Pancreas (tissue), 10 donors: ENCODE data around the gene SLC7A10. TPM values are rescaled to one million over a fixed set of nuclear protein-coding genes. Genes with fewer than 3 reads are reported as not detected.
"Not testable (repeated sequence)": the region's sequence is repeated elsewhere in the genome, so short reads cannot be mapped to it uniquely, and the experiment has no call there.

ENCODE experiments used
- ATAC-seq, 4 donors: fragments of 200-7000 bp; cut with Tn5 transposase; one replicate each; pipeline versions ENCODE4 v1.8.0 to v1.9.1; 2020; ENCODE audit warnings: mild to moderate bottlenecking in 4 of 4, moderate library complexity in 4 of 4
- DNase-seq, 6 donors: peaks; one replicate each; pipeline ENCODE4 v3.0.0-alpha.2; 2020
- FAIRE-seq: peaks from 2 replicates; lab custom pipeline; 2012; peaks lifted over from hg19 to GRCh38; lab: Jason Lieb, UNC
- H3K27ac ChIP-seq, 4 donors: fragments of 200-600 bp; sonication (generic); 1 replicate in 3 of 4; 2 replicates in 1 of 4; pipeline versions ENCODE4 v1.5.0 to v1.8.0; 2020
- H3K27me3 ChIP-seq, 4 donors: fragments of 200-600 bp; one replicate each; pipeline ENCODE4 v1.8.0; 2021
- H3K36me3 ChIP-seq, 3 donors: fragments of 200-600 bp; sonication (generic) in 1 of 3; one replicate each; pipeline versions ENCODE4 v1.5.0 to v1.8.0; 2020 to 2021
- H3K4me1 ChIP-seq, 3 donors: fragments of 200-600 bp; one replicate each; pipeline ENCODE4 v1.8.0; 2021
- H3K4me3 ChIP-seq, 4 donors: fragments of 200-600 bp; sonication (generic) in 2 of 4; one replicate each; pipeline versions ENCODE4 v1.5.0 to v1.8.0; 2020 to 2021
- H3K9me3 ChIP-seq, 4 donors: fragments of 200-600 bp; one replicate each; pipeline ENCODE4 v1.8.0; 2021
- CTCF ChIP-seq, 4 donors: fragments of 200-600 bp; sonication (generic) in 3 of 4; IDR thresholded peaks; one replicate each; pipeline versions ENCODE4 v1.5.0 to v1.8.0; 2021; ENCODE audit warnings: antibody characterized with exemption in 4 of 4
- WGBS, 2 donors: extraction: QIAGEN DNeasy Blood & Tissue Kit; methylation state at CpG; one replicate each; pipeline ENCODE4 v1.1.7; 2013; 5-methylcytosine and 5-hydroxymethylcytosine counted together
- intact Hi-C, 3 donors: fragments of 100-400 bp; cut with DNase I; formaldehyde crosslinking; loops; one replicate each; pipeline versions ENCODE4 v1.11.1 to v1.14.2; 2022
- polyA plus RNA-seq, 2 donors: library from polyadenylated mRNA; stranded (reverse); fragments of 200-250 nt; gene quantifications; one replicate each; pipeline ENCODE4 v1.2.3, GENCODE V29; 2013
- total RNA-seq, 6 donors: library from RNA; stranded (reverse); fragmentation: NEBNext Ultra II Directional in 4 of 6; extraction: Animal tissue kit (Norgen Biotek cat#: 25700) in 4 of 6; gene quantifications; one replicate each; pipeline versions ENCODE4 v1.2.1 to v1.2.4, GENCODE V29; 2021 to 2023
- donor health status: healthy with polysubstance abuse.
- donor health status: DM: no; HTN: no; CAD: no; lungs with moderate emphysema.
- donor health status: DM: no; HTN: no; CAD: no.
- donor health status: control.
- donor health status: control.
- donor health status: Bipolar disorder and iron deficiency.
- donor health status: DM: yes; HTN: yes; CAD: no.
- donor health status: DM: no; HTN: no; CAD: no.
- donor health status: DM: no; HTN: no; CAD: no.
- donor health status: DM: yes; HTN: yes; CAD: no.

Gene SLC7A10
- total and polyA plus RNA-seq, 8 donors: 0.28 to 1.3 (median 0.38) TPM; not detected in 5

- H3K36me3 ChIP-seq: no peaks in the 10 kb centered on the region
- H3K27me3 ChIP-seq: peaks cover 0 to 16% (median 6%) of the 10 kb centered on the region in 4 donors
- no peak for ATAC-seq
- DNase-seq: peak in 2 of 6 donors; percentile 13 to 44
- H3K4me3 ChIP-seq: peak overlapping the region in 1 of 4 donors; percentile 26
- H3K9me3 ChIP-seq: no peaks in the 10 kb centered on the region
- 56 to 68% methylated on average over 15 to 18 of the region's 18 CpGs for WGBS, 2 donors
- no peak for TF ChIP-seq CTCF (IDR thresholded peaks at IDR 0.05)
- no peaks in the 10 kb centered on the region for H3K4me1 ChIP-seq
- intact Hi-C loops: no loop called here
- FAIRE-seq: no peak
- H3K27ac ChIP-seq: no peak overlapping the region
These were observed 774 bp downstream of the SLC7A10 start for GRCh38 chr19:33224694-33225457.

- H3K4me3 ChIP-seq, H3K36me3 ChIP-seq, H3K9me3 ChIP-seq, H3K27ac ChIP-seq, ATAC-seq, DNase-seq, FAIRE-seq, H3K4me1 ChIP-seq, intact Hi-C loops: not testable (repeated sequence)
- WGBS, 2 donors: 69 to 97% methylated on average over 2 of the region's 2 CpGs
- H3K27me3 ChIP-seq: peaks cover 0 to 12% (median 3%) of the 10 kb centered on the region in 4 donors
These were observed 3.4 kb downstream of the SLC7A10 start for GRCh38 chr19:33222255-33222654.

GRCh38 chr19:33221638-33222037 lies 4.0 kb downstream of the SLC7A10 start:
- intact Hi-C loops: no loop called here
- H3K27me3 ChIP-seq: peaks cover 0 to 6% (median 3%) of the 10 kb centered on the region in 4 donors

GRCh38 chr19:33220735-33221134 lies 4.9 kb downstream of the SLC7A10 start:
- TF ChIP-seq CTCF (IDR thresholded peaks at IDR 0.05): no peak
- Histone ChIP-seq H3K27me3 (peaks cover 0 to 4% (median 1%) of the 10 kb centered on the region in 4 donors), H3K4me3 (no peak overlapping the region), H3K9me3 (no peaks in the 10 kb centered on the region), H3K36me3 (no peaks in the 10 kb centered on the region), H3K4me1 (no peaks in the 10 kb centered on the region), H3K27ac (no peak overlapping the region)
- ATAC-seq (no peak), FAIRE-seq (no peak), DNase-seq (peak in 1 of 6 donors; percentile 15)
- intact Hi-C loops: no loop called here
- WGBS, 2 donors: 66 to 72% methylated on average over 9 of the region's 9 CpGs

More at GRCh38 chr19:33221638-33222037, 4.0 kb downstream of the SLC7A10 start:
- no peak overlapping the region for H3K4me3 ChIP-seq
- no peak for FAIRE-seq
- peak in 1 of 6 donors; percentile 29 for DNase-seq
- no peaks in the 10 kb centered on the region for H3K36me3 ChIP-seq
- 64 to 66% methylated on average over 6 of the region's 6 CpGs for WGBS, 2 donors
- no peak for TF ChIP-seq CTCF (IDR thresholded peaks at IDR 0.05)
- H3K4me1 ChIP-seq: no peaks in the 10 kb centered on the region
- ATAC-seq: no peak
- H3K27ac ChIP-seq: no peak overlapping the region
- H3K9me3 ChIP-seq: no peaks in the 10 kb centered on the region

- TF ChIP-seq CTCF (IDR thresholded peaks at IDR 0.05): no peak
- H3K9me3 ChIP-seq: no peaks in the 10 kb centered on the region
- intact Hi-C loops: no loop called here
- no peaks in the 10 kb centered on the region for H3K4me1 ChIP-seq
- H3K36me3 ChIP-seq: no peaks in the 10 kb centered on the region
- WGBS, 2 donors: 77 to 82% methylated on average over 18 of the region's 18 CpGs
- FAIRE-seq (no peak), ATAC-seq (no peak), DNase-seq (peak in 1 of 6 donors; percentile 39)
- H3K27ac ChIP-seq: no peak overlapping the region
- H3K27me3 ChIP-seq: no peaks in the 10 kb centered on the region
- no peak overlapping the region for H3K4me3 ChIP-seq
These were observed 5.5 kb downstream of the SLC7A10 start for GRCh38 chr19:33220115-33220514.
